ENCODE measurements around the gene OPHN1.

DNA sequence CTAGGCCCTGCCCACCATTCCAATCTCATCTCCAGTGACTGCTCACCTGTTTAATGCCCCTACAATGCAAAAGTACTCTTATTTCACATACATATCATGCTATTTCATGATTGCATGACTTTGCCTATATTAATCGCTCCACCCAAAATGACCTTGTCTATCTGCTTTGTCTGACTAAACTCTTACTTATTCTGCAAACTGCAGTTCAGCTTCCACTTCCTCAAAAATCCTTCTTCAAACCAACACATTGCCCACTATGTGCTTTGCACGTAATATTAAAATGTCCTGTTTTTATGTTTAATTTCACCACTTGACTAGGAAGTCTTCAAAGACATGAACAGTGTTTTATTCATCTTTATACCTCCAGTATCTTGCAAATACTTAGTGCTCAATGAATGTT, 229.6 kb downstream of the OPHN1 start:
- TF ChIP-seq, protein P1, sequence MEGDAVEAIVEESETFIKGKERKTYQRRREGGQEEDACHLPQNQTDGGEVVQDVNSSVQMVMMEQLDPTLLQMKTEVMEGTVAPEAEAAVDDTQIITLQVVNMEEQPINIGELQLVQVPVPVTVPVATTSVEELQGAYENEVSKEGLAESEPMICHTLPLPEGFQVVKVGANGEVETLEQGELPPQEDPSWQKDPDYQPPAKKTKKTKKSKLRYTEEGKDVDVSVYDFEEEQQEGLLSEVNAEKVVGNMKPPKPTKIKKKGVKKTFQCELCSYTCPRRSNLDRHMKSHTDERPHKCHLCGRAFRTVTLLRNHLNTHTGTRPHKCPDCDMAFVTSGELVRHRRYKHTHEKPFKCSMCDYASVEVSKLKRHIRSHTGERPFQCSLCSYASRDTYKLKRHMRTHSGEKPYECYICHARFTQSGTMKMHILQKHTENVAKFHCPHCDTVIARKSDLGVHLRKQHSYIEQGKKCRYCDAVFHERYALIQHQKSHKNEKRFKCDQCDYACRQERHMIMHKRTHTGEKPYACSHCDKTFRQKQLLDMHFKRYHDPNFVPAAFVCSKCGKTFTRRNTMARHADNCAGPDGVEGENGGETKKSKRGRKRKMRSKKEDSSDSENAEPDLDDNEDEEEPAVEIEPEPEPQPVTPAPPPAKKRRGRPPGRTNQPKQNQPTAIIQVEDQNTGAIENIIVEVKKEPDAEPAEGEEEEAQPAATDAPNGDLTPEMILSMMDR (IDR thresholded peaks at IDR 0.05), result no peak
- TF ChIP-seq POLR2A (IDR thresholded peaks at IDR 0.05), result no peak
- no peak for TF ChIP-seq EP300 (IDR thresholded peaks at IDR 0.05; ENCODE audit: low read depth)
